HepG2 (cell line): Measurements from ENCODE around the gene MRPS7. TPM values are rescaled to one million over a fixed set of nuclear protein-coding genes. Genes with fewer than 3 reads are reported as not detected.

Experiments used
- AGO2 ChIP-seq: fragments of 200-400 bp; formaldehyde crosslinking; optimal IDR thresholded peaks from 2 replicates; pipeline ENCODE3; 2017; ENCODE audit warnings: mild to moderate bottlenecking, low read depth, low read length, moderate library complexity
- BORCS8-MEF2B ChIP-seq: sonication (generic); formaldehyde crosslinking; IDR thresholded peaks from 2 replicates; pipeline ENCODE4 v1.8.0; 2022; ENCODE audit warnings: mild to moderate bottlenecking, missing genetic modification reagents
- CBX1 ChIP-seq: IDR thresholded peaks from one replicate; pipeline ENCODE4 v1.6.1; 2016; ENCODE audit warnings: antibody characterized with exemption, low read depth
- E2F5 ChIP-seq: sonication (generic); formaldehyde crosslinking; conservative IDR thresholded peaks from 2 replicates; pipeline ENCODE4 v1.4.0; 2020; ENCODE audit warnings: missing genetic modification reagents
- FOXK1 ChIP-seq: sonication (generic); formaldehyde crosslinking; IDR thresholded peaks from 2 replicates; pipeline ENCODE4 v1.4.0; 2020; ENCODE audit warnings: low read depth, missing genetic modification reagents, borderline replicate concordance
- GLI4 ChIP-seq: sonication (generic); formaldehyde crosslinking; IDR thresholded peaks from 2 replicates; pipeline ENCODE4 v1.5.1; 2020; ENCODE audit warnings: missing genetic modification reagents, mild to moderate bottlenecking, moderate library complexity, borderline replicate concordance
- HOXA5 ChIP-seq: sonication (generic); formaldehyde crosslinking; IDR thresholded peaks from 2 replicates; pipeline ENCODE4 v1.4.0; 2020; ENCODE audit warnings: missing genetic modification reagents
- KLF16 ChIP-seq, 2 experiments: sonication (generic) in 1 of 2; formaldehyde crosslinking in 1 of 2; IDR thresholded peaks; 2 replicates each; pipeline versions ENCODE4 v1.6.1 to v1.8.0; 2016 to 2023; ENCODE audit warnings: missing genetic modification reagents in 2 of 2, missing compliant biosample characterization in 1 of 2
- MED8 ChIP-seq: sonication (generic); formaldehyde crosslinking; IDR thresholded peaks from 2 replicates; pipeline ENCODE4 v1.8.1; 2023; ENCODE audit warnings: mild to moderate bottlenecking, missing genetic modification reagents; ENCODE audit not compliant: insufficient replicate concordance
- MIER2 ChIP-seq: IDR thresholded peaks from 2 replicates; pipeline ENCODE4 v1.6.1; 2016; ENCODE audit warnings: missing biosample characterization, missing genetic modification reagents
- MTA1 ChIP-seq: sonication (generic); formaldehyde crosslinking; IDR thresholded peaks from 2 replicates; pipeline ENCODE4 v1.4.0; 2020; ENCODE audit warnings: missing genetic modification reagents, mild to moderate bottlenecking, borderline replicate concordance
- NFKBIZ ChIP-seq: IDR thresholded peaks from 2 replicates; pipeline ENCODE4 v1.6.1; 2018; ENCODE audit warnings: missing genetic modification reagents, missing compliant biosample characterization
- RFXAP ChIP-seq: sonication (generic); formaldehyde crosslinking; IDR thresholded peaks from 2 replicates; pipeline ENCODE4 v1.4.0; 2020; ENCODE audit warnings: missing genetic modification reagents, borderline replicate concordance
- SAFB2 ChIP-seq: sonication (generic); formaldehyde crosslinking; IDR thresholded peaks from 2 replicates; pipeline ENCODE4 v1.5.1; 2020; ENCODE audit warnings: missing genetic modification reagents, low read depth, mild to moderate bottlenecking, borderline replicate concordance
- SKIL ChIP-seq: sonication (generic); formaldehyde crosslinking; IDR thresholded peaks from 2 replicates; pipeline ENCODE4 v1.8.0; 2022; ENCODE audit warnings: missing genetic modification reagents, mild to moderate bottlenecking, moderate library complexity, borderline replicate concordance
- SMAD9 ChIP-seq: sonication (generic); formaldehyde crosslinking; IDR thresholded peaks from 2 replicates; pipeline ENCODE4 v1.5.1; 2020; ENCODE audit warnings: mild to moderate bottlenecking, missing genetic modification reagents
- ZBTB33 ChIP-seq: sonication (generic); formaldehyde crosslinking; IDR thresholded peaks from 2 replicates; pipeline ENCODE4 v1.4.0; 2020; ENCODE audit warnings: missing genetic modification reagents
- ZBTB4 ChIP-seq: sonication (generic); formaldehyde crosslinking; IDR thresholded peaks from 2 replicates; pipeline ENCODE4 v1.4.0; 2020; ENCODE audit warnings: missing genetic modification reagents, mild to moderate bottlenecking, borderline replicate concordance
- ZNF10 ChIP-seq: sonication (generic); formaldehyde crosslinking; IDR thresholded peaks from 2 replicates; pipeline ENCODE4 v1.4.0; 2020; ENCODE audit warnings: mild to moderate bottlenecking, low read depth, missing genetic modification reagents, borderline replicate concordance
- ZNF143 ChIP-seq: sonication (generic); formaldehyde crosslinking; IDR thresholded peaks from 2 replicates; pipeline ENCODE4 v1.4.0; 2020; ENCODE audit warnings: missing genetic modification reagents
- polyA plus RNA-seq, 8 experiments: library from polyadenylated mRNA; depleted of rRNA in 3 of 8; stranded (reverse) in 7 of 8; unstranded in 1 of 8; fragments of >200 nt; fragmentation: Illumina TruSeq in 4 of 8; extraction: Trizol in 4 of 8; gene quantifications; 2 replicates each; pipeline versions ENCODE4 v1.2.1 to v1.2.3, GENCODE V29; 2011 to 2016; ENCODE audit warnings: low read depth in 4 of 8, missing spikeins in 1 of 8, mixed read lengths in 1 of 8; ENCODE audit not compliant: insufficient read depth in 1 of 8
- total RNA-seq, 5 experiments: library from RNA; depleted of rRNA; stranded (reverse); fragments of >200 nt; fragmentation: Illumina TruSeq; extraction: Trizol; gene quantifications; 2 replicates each; pipeline ENCODE4 v1.2.3, GENCODE V29; 2016; ENCODE audit warnings: low read depth in 1 of 5

Gene MRPS7
- total and polyA plus RNA-seq, 2 of the 13 experiments (the other 11 are each of a cell fraction or from before 2014, with no cell fraction given): 97.0 to 162 TPM

- TF ChIP-seq E2F5 (no peak), SKIL (0 out of 2 replicates have a peak, but pooled peaks have one; percentile 13), ZNF10 (CRISPR knock-in tag) (no peak), ZNF143 (peak; percentile 32; the same call in 1 of the 2 replicates), MIER2 (CRISPR knock-in tag) (peak; percentile 27; the same call in 1 of the 2 replicates), ZBTB33 (peak; percentile 47), AGO2 (peak; percentile 57), SMAD9 (CRISPR knock-in tag) (no peak), GLI4 (no peak), MED8 (CRISPR knock-in tag) (no peak), FOXK1 (CRISPR knock-in tag) (peak; percentile 55; the same call in 1 of the 2 replicates), MTA1 (CRISPR knock-in tag) (peak; percentile 66; the same call in 1 of the 2 replicates), RFXAP (no peak), SAFB2 (CRISPR knock-in tag) (no peak), HOXA5 (peak; percentile 14; the same call in 1 of the 2 replicates), BORCS8-MEF2B (CRISPR knock-in tag) (no peak), NFKBIZ (CRISPR knock-in tag) (0 out of 2 replicates have a peak, but pooled peaks have one; percentile 18), CBX1 (peak; percentile 56), KLF16 (CRISPR knock-in tag; IDR thresholded peaks at IDR 0.05) (peak in 1 of 2 experiments; percentile 49; a peak in 1 of 4 replicates), ZBTB4 (CRISPR knock-in tag) (peak; percentile 71; the same call in 1 of the 2 replicates)
Measured at GRCh38 chr17:75270218-75270965, 8.7 kb downstream of the MRPS7 start (continued).
